ENCODE data around the gene HOXA5. TPM values are rescaled to one million over a fixed set of nuclear protein-coding genes. Genes with fewer than 3 reads are reported as not detected.

Gene HOXA5
- total and polyA plus RNA-seq, 11 donors: 0.07 to 2.8 (median 0.36) TPM; not detected in 7

DNA sequence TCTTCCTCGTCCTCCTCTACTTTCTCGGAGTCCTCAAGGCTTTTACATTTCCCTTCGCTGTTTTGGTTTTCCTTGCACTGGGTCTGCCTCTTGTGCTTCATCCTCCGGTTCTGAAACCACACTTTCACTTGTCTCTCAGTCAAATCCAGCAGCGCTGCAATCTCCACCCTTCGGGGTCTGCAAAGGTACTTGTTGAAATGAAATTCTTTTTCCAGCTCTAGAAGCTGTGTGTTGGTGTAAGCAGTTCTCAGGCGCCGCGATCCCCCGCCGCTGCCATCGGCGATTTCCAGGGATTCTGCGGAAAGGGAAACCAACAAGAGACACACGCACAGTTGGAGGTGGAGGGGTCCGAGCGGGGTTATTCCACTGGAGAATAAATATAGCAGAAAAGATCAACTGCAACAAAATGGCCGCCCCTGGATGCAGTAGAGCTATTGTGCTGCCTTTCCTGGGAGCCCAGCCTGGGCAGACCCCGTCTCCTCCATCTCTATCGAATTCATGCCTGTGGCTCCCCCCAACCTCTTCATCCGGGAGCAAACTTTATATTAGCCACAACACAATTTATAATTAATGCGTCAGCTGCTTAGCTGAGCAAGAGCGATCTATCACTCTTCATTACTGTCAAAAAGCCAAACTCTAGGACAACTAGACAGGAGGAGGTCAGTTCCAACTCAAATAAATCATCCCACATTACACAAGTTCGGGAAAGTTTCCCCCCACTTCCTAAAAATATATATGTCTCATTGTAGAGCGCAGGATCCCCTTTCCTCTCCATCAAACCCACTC, 42.1 kb downstream of the HOXA5 start:
- peaks cover 0 to 44% (median 12%) of the 10 kb centered on the region in 12 donors for H3K4me1 ChIP-seq
- H3K27me3 ChIP-seq: peaks cover 67 to 100% (median 98%) of the 10 kb centered on the region in 9 donors
- H3K4me3 ChIP-seq: peak overlapping the region in 10 of 12 donors; percentile 1 to 43 (median 26)
- H3K27ac ChIP-seq: peak overlapping the region in 8 of 12 donors; percentile 10 to 93 (median 46)
- ATAC-seq: no peak
- H3K36me3 ChIP-seq: no peaks in the 10 kb centered on the region
- DNase-seq: no peak
- intact Hi-C loops (cut with DNase I): no loop called here
- TF ChIP-seq POLR2A (IDR thresholded peaks at IDR 0.05): no peak
- TF ChIP-seq, protein P1, sequence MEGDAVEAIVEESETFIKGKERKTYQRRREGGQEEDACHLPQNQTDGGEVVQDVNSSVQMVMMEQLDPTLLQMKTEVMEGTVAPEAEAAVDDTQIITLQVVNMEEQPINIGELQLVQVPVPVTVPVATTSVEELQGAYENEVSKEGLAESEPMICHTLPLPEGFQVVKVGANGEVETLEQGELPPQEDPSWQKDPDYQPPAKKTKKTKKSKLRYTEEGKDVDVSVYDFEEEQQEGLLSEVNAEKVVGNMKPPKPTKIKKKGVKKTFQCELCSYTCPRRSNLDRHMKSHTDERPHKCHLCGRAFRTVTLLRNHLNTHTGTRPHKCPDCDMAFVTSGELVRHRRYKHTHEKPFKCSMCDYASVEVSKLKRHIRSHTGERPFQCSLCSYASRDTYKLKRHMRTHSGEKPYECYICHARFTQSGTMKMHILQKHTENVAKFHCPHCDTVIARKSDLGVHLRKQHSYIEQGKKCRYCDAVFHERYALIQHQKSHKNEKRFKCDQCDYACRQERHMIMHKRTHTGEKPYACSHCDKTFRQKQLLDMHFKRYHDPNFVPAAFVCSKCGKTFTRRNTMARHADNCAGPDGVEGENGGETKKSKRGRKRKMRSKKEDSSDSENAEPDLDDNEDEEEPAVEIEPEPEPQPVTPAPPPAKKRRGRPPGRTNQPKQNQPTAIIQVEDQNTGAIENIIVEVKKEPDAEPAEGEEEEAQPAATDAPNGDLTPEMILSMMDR (IDR thresholded peaks at IDR 0.05): no peak
- no peaks in the 10 kb centered on the region for H3K9me3 ChIP-seq
- 10 to 16% (median 14%) methylated on average over 25 of the region's 25 CpGs for WGBS, 4 donors

DNA sequence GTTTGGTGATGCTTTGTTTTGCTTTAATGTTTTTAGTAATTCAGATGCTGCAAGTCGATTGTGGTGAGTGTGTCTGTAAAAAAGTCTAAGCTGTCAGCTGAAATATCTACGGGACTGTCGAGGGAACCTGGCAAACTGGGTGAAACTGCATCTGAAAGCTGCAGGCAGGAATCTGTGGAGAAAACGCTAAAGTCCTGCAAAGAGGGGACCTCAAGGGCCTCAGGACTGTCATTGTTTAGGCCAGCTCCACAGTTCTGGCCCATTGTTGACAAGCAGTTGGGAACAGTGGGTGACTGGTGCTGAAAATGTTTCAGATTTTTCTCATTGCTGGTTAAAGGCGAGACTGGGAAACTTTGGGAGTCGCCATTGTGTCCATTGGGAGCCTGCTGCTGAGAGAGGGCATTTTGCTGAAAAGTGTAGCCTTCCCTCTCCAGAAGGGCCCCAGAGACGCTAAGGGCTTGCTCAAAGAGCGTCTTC, 42.7 kb downstream of the HOXA5 start:
- no peaks in the 10 kb centered on the region for H3K36me3 ChIP-seq
- peak overlapping the region in 4 of 12 donors; percentile 60 to 93 (median 61) for H3K27ac ChIP-seq
- 18 to 24% (median 20%) methylated on average over 8 of the region's 8 CpGs for WGBS, 4 donors
- H3K4me3 ChIP-seq: peak overlapping the region in 4 of 12 donors; percentile 25 to 43 (median 38)
- intact Hi-C loops (cut with DNase I): no loop called here
- no peak for ATAC-seq
- no peak for TF ChIP-seq POLR2A (IDR thresholded peaks at IDR 0.05)
- TF ChIP-seq, protein P1 (IDR thresholded peaks at IDR 0.05): no peak
- DNase-seq: no peak
- H3K27me3 ChIP-seq: peaks cover 67 to 100% (median 98%) of the 10 kb centered on the region in 9 donors
- peaks cover 0 to 43% (median 15%) of the 10 kb centered on the region in 12 donors for H3K4me1 ChIP-seq
- H3K9me3 ChIP-seq: no peaks in the 10 kb centered on the region

GRCh38 chr7:27099453-27100370, 43.8 kb downstream of the HOXA5 start:
- Histone ChIP-seq H3K9me3 (no peaks in the 10 kb centered on the region), H3K4me3 (peak overlapping the region in 2 of 12 donors; percentile 22 to 65), H3K4me1 (peaks cover 0 to 42% (median 15%) of the 10 kb centered on the region in 12 donors), H3K27ac (peak overlapping the region in 1 of 12 donors; percentile 93), H3K36me3 (no peaks in the 10 kb centered on the region), H3K27me3 (peaks cover 76 to 100% (median 98%) of the 10 kb centered on the region in 9 donors)
- TF ChIP-seq POLR2A (IDR thresholded peaks at IDR 0.05): no peak
- TF ChIP-seq, protein P1 (IDR thresholded peaks at IDR 0.05): no peak
- 32 to 46% (median 39%) methylated on average over 8 of the region's 8 CpGs for WGBS, 4 donors
- DNase-seq (no peak), ATAC-seq (no peak)
- intact Hi-C loops (cut with DNase I): loop anchor here in 1 of 10 donors (5.0 kb wide), 1 partner anchor 33 kb away; the partner anchor contains the start of gene HOXA4

Data from heart left ventricle (tissue), 16 donors.